GM23248 (cell line): ENCODE results near the gene ZNF638. TPM values are rescaled to one million over a fixed set of nuclear protein-coding genes. Genes with fewer than 3 reads are reported as not detected.
"Not testable (repeated sequence)": the region's sequence is repeated elsewhere in the genome, so short reads cannot be mapped to it uniquely, and the experiment has no call there.

Experiments
- DNase-seq: peaks from one replicate; pipeline ENCODE4 v3.0.0-alpha.2; 2015
- H2AFZ ChIP-seq: fragments of 200-600 bp; sonication (generic); 2 replicates; pipeline ENCODE4 v1.6.1; 2016; ENCODE audit warnings: antibody characterized with exemption
- H3F3A ChIP-seq: fragments of 200-600 bp; sonication (generic); 2 replicates; pipeline ENCODE4 v1.6.1; 2016; ENCODE audit warnings: mild to moderate bottlenecking, antibody characterized with exemption, mixed run types; ENCODE audit not compliant: insufficient read depth
- H3K27ac ChIP-seq: fragments of 200-600 bp; sonication (generic); 2 replicates; pipeline ENCODE4 v1.5.1; 2016; ENCODE audit warnings: mild to moderate bottlenecking
- H3K27me3 ChIP-seq: fragments of 200-600 bp; sonication (generic); replicated peaks from 2 replicates; pipeline ENCODE4 v1.6.1; 2016; ENCODE audit warnings: mild to moderate bottlenecking; ENCODE audit not compliant: insufficient read depth
- H3K36me3 ChIP-seq: fragments of 200-600 bp; sonication (generic); 2 replicates; pipeline ENCODE4 v1.6.1; 2016; ENCODE audit warnings: low read depth, mild to moderate bottlenecking
- H3K4me1 ChIP-seq: fragments of 200-600 bp; sonication (generic); 2 replicates; pipeline ENCODE4 v1.6.1; 2016; ENCODE audit warnings: mild to moderate bottlenecking; ENCODE audit not compliant: insufficient read depth
- H3K4me2 ChIP-seq: fragments of 200-600 bp; sonication (generic); one replicate; pipeline ENCODE4 v1.6.1; 2016; ENCODE audit warnings: mild to moderate bottlenecking; ENCODE audit not compliant: unreplicated experiment
- H3K4me3 ChIP-seq: fragments of 200-600 bp; sonication (generic); 2 replicates; pipeline ENCODE4 v1.5.1; 2016; ENCODE audit warnings: mild to moderate bottlenecking
- H3K79me2 ChIP-seq: fragments of 200-600 bp; sonication (generic); 2 replicates; pipeline ENCODE4 v1.6.1; 2016; ENCODE audit warnings: mild to moderate bottlenecking; ENCODE audit not compliant: insufficient read depth
- H3K9ac ChIP-seq: fragments of 200-600 bp; sonication (generic); 2 replicates; pipeline ENCODE4 v1.6.1; 2016; ENCODE audit warnings: mild to moderate bottlenecking
- H3K9me2 ChIP-seq: fragments of 200-600 bp; sonication (generic); 2 replicates; pipeline ENCODE4 v1.6.1; 2016; ENCODE audit warnings: mixed run types, mild to moderate bottlenecking, moderate library complexity; ENCODE audit not compliant: insufficient read depth
- H3K9me3 ChIP-seq: fragments of 200-600 bp; sonication (generic); one replicate; pipeline ENCODE4 v1.6.1; 2017; ENCODE audit warnings: low read depth
- H4K20me1 ChIP-seq: fragments of 200-600 bp; sonication (generic); 2 replicates; pipeline ENCODE4 v1.6.0; 2016; ENCODE audit not compliant: insufficient read depth
- EZH2 ChIP-seq: fragments of 200-600 bp; sonication (generic); IDR thresholded peaks from 2 replicates; pipeline ENCODE4 v1.6.1; 2018; ENCODE audit warnings: antibody characterized with exemption, mild to moderate bottlenecking; ENCODE audit not compliant: insufficient read depth, poor library complexity, severe bottlenecking
- EZH2phosphoT487 ChIP-seq: fragments of 200-600 bp; sonication (generic); IDR thresholded peaks from 2 replicates; pipeline ENCODE4 v1.6.1; 2018; ENCODE audit warnings: antibody characterized with exemption, moderate library complexity, mild to moderate bottlenecking, low read depth; ENCODE audit not compliant: insufficient read depth
- WGBS, 2 experiments: methylation state at CpG; one replicate each; pipeline ENCODE4 v1.1.6; 2015 to 2017; ENCODE audit warnings: low lambda C conversion rate in 2 of 2, low coverage in 1 of 2; ENCODE audit errors: missing lambda C conversion rate in 2 of 2; 5-methylcytosine and 5-hydroxymethylcytosine counted together
- in situ Hi-C: fragments of 300-500 bp; cut with MboI; formaldehyde crosslinking; loops from 2 replicates; pipeline ENCODE4 v1.15.0; 2020
- polyA plus RNA-seq: library from polyadenylated mRNA; unstranded; fragments of >200 nt; fragmentation: Nextera tagmentation; extraction: Ambion mirVana; gene quantifications from 2 replicates; pipeline ENCODE4 v1.2.1, GENCODE V29; 2016
- total RNA-seq: library from RNA; depleted of rRNA; stranded (reverse); fragments of >200 nt; shearing (Covaris generic); gene quantifications from 2 replicates; pipeline ENCODE4 v1.2.3, GENCODE V29; 2014

Gene ZNF638
- total and polyA plus RNA-seq, 2 experiments from 2014 or later, result 44.0 to 83.0 TPM

DNA sequence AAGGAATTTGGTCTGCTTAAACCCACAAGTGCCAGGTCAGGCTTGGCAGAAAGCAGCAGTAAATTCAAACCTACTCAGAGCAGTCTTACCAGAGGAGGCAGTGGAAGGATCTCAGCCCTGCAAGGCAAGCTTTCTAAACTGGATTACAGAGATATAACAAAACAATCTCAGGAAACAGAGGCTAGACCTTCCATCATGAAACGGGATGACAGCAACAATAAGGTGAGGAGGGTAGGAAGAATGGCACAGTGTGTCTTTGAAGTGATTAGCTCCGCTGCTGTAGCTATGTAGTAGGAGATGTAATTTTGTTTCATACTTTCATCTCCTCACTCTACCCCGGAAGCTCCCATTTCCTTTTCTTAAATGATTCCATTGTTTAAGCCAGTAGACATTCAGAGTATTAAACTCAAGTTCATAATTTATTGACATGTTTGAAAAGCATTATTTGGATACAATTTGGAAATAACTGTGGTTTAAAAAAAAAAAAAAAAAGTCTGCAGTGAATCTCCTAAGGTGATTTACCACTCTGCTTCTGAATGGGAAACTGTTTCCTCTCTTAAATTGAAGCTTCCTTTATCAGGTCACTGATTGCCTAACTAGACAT is 92.3 kb downstream of the ZNF638 start:
- H3K27ac ChIP-seq, result no peak overlapping the region
- H3K4me2 ChIP-seq, result no peak overlapping the region
- no peak overlapping the region for H2AFZ ChIP-seq
- H3K79me2 ChIP-seq, result peaks cover 15% of the 10 kb centered on the region
- H3F3A ChIP-seq, result no peaks in the 10 kb centered on the region; the same call in 1 of the 2 replicates
- H3K9me3 ChIP-seq, result no peaks in the 10 kb centered on the region
- no peak overlapping the region for H3K9ac ChIP-seq
- H3K36me3 ChIP-seq, result peaks cover 62% of the 10 kb centered on the region
- no peaks in the 10 kb centered on the region for H3K27me3 ChIP-seq
- H3K9me2 ChIP-seq, result no peaks in the 10 kb centered on the region
- H3K4me1 ChIP-seq, result no peaks in the 10 kb centered on the region
- no peak overlapping the region for H3K4me3 ChIP-seq
- WGBS, 2 experiments, result 74% methylated on average over 3 of the region's 3 CpGs
- TF ChIP-seq EZH2 (no peak), EZH2phosphoT487 (no peak)
- no peaks in the 10 kb centered on the region for H4K20me1 ChIP-seq
- no peak for DNase-seq
- in situ Hi-C loops, result no loop called here

DNA sequence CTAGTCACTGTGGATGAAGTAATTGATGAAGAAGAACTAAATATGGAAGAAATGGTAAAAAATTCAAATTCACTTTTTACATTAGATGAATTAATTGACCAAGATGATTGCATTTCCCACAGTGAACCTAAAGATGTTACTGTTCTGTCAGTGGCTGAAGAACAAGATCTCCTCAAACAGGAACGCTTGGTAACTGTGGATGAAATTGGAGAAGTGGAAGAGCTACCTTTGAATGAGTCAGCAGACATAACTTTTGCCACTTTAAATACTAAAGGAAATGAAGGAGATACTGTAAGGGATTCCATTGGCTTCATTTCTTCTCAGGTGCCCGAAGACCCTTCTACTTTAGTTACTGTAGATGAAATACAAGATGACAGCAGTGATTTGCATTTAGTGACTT is 95.1 kb downstream of the ZNF638 start:
- Histone ChIP-seq H3K27ac (no peak overlapping the region), H3K4me3 (no peak overlapping the region), H4K20me1 (no peaks in the 10 kb centered on the region), H3F3A (no peaks in the 10 kb centered on the region), H3K9ac (no peak overlapping the region), H2AFZ (no peak overlapping the region), H3K36me3 (peaks cover 73% of the 10 kb centered on the region), H3K9me2 (no peaks in the 10 kb centered on the region), H3K27me3 (no peaks in the 10 kb centered on the region), H3K9me3 (no peaks in the 10 kb centered on the region), H3K4me1 (no peaks in the 10 kb centered on the region), H3K4me2 (no peak overlapping the region), H3K79me2 (peaks cover 8% of the 10 kb centered on the region; the same call in 1 of the 2 replicates)
- TF ChIP-seq EZH2, result no peak
- TF ChIP-seq EZH2phosphoT487, result no peak
- 97 to 100% methylated on average over 2 of the region's 2 CpGs for WGBS, 2 experiments
- in situ Hi-C loops, result no loop called here
- no peak for DNase-seq

DNA sequence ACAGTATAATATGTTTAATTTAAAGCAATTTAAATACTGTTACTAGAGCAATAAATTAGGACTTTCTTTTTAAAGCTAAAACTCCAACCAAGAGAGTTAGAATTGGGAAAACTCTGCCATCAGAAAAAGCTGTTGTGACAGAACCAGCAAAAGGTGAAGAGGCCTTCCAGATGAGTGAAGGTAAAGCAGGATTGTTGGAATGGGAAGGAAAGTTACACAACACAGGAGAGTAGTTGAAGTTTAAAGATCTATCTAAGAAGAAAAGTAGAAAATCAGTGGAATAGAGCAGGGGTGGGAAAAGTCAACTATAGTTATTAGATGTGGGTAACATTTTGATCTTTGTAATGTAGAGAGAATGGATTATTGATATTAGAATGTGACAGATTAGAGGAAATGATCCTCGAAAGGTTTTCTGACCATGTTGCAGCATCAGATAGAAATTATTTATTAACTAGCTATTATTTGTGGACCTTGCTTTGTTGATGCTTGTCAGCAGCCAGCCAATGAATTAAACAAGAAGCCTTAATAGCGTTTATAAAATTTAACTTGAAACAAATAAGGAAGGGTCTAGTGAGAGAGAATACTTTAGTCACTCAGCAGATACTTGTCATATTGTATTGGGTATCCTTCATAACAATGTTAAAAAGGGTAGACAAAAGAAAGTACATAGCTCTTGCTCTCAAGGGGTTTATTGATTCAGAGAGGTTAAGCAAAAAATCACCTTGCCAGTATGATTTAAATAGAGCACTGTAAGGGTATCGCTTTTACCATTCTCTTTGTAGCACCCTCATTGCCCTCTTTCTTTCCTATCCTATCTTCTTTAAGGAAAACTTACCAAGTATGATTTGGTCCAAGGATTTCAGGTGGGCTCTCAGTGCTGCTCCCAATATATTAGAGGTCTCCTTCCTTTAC is 97.1 kb downstream of the ZNF638 start:
- no peaks in the 10 kb centered on the region for H3K27me3 ChIP-seq
- H3K79me2 ChIP-seq, result peaks cover 8% of the 10 kb centered on the region; the same call in 1 of the 2 replicates
- WGBS, 2 experiments, result 96% methylated on average over 3 of the region's 3 CpGs
- H3K4me1 ChIP-seq, result no peaks in the 10 kb centered on the region
- no peak overlapping the region for H3K27ac ChIP-seq
- peaks cover 78% of the 10 kb centered on the region for H3K36me3 ChIP-seq
- no peaks in the 10 kb centered on the region for H4K20me1 ChIP-seq
- no peak overlapping the region for H3K4me2 ChIP-seq
- H3K9ac ChIP-seq, result no peak overlapping the region
- in situ Hi-C loops, result no loop called here
- H3K9me3 ChIP-seq, result no peaks in the 10 kb centered on the region
- DNase-seq, result no peak
- H3F3A ChIP-seq, result peaks cover 7% of the 10 kb centered on the region; the same call in 1 of the 2 replicates
- H3K4me3 ChIP-seq, result no peak overlapping the region
- TF ChIP-seq EZH2 (no peak), EZH2phosphoT487 (no peak)
- H2AFZ ChIP-seq, result no peak overlapping the region
- H3K9me2 ChIP-seq, result no peaks in the 10 kb centered on the region

DNA sequence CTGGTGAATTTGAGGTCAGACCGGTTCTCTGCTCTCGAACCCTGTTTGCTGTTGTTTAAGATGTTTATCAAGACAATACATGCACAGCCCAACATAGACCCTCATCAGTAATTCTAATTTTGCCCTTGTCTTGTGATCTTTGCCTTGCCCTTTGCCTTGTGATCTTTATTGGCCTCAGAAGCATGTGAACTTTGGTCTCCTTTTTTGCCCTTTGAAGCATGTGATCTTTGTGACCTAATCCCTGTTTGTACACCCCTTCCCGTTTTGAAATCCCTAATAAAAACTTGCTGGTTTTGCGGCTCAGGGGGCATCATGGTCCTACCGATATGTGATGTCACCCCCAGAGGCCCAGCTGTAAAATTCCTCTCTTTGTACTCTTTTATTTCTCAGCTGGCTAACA is 113.6 kb downstream of the ZNF638 start:
- H3K27ac ChIP-seq, H3F3A ChIP-seq, H3K79me2 ChIP-seq, DNase-seq, H3K9me3 ChIP-seq, H3K36me3 ChIP-seq, in situ Hi-C loops, H3K4me1 ChIP-seq, H4K20me1 ChIP-seq, H2AFZ ChIP-seq, H3K27me3 ChIP-seq, H3K9ac ChIP-seq, H3K4me2 ChIP-seq, H3K4me3 ChIP-seq, H3K9me2 ChIP-seq: not testable (repeated sequence)
- WGBS, 2 experiments, result 77 to 82% methylated on average over 5 of the region's 5 CpGs
